Motor neuron (in vitro differentiated cells): ENCODE measurements around the gene KCNB1. TPM values are rescaled to one million over a fixed set of nuclear protein-coding genes. Genes with fewer than 3 reads are reported as not detected.

Source experiments
- ATAC-seq, 8 experiments: fragments of 200-7000 bp; cut with Tn5 transposase; replicated peaks in 6 of 8; 2 replicates each; pipeline ENCODE4 v1.8.0; 2021; ENCODE audit warnings: mild to moderate bottlenecking in 8 of 8, moderate library complexity in 8 of 8
- H3K27ac ChIP-seq, 2 donors: fragments of 250-450 bp; sonication (Bioruptor Pico); 2 replicates each; pipeline ENCODE4 v1.9.0; 2021; ENCODE audit warnings: antibody characterized with exemption in 2 of 2, mild to moderate bottlenecking in 2 of 2, moderate library complexity in 1 of 2
- H3K4me1 ChIP-seq, 2 donors: fragments of 250-450 bp; sonication (Bioruptor Pico); replicated peaks in 1 of 2; 2 replicates each; pipeline ENCODE4 v1.6.1; 2021; ENCODE audit warnings: antibody characterized with exemption in 2 of 2, mild to moderate bottlenecking in 2 of 2, moderate library complexity in 1 of 2
- H3K4me3 ChIP-seq, 5 donors: fragments of 250-450 bp; sonication (Bioruptor Pico); 2 replicates each; pipeline ENCODE4 v1.9.0; 2021; ENCODE audit warnings: antibody characterized with exemption in 5 of 5, mild to moderate bottlenecking in 5 of 5, moderate library complexity in 4 of 5
- WGBS, 10 experiments: fragments of 450-650 bp; shearing (Covaris generic); methylation state at CpG; one replicate each; pipeline ENCODE4 v1.0.0; 2022; 5-methylcytosine and 5-hydroxymethylcytosine counted together
- in situ Hi-C, 9 experiments: fragments of 400-800 bp; cut with MboI; loops; one replicate each; pipeline ENCODE4 v1.15.0; 2021; ENCODE audit warnings: low sequenced_read_pairs in 9 of 9, low pct_unique_long_range_greater_than_20kb in 2 of 9; ENCODE audit not compliant: unreplicated experiment in 9 of 9
- total RNA-seq, 8 experiments: library from RNA; unstranded; fragments of 300-600 nt; gene quantifications; 2 replicates each; pipeline versions ENCODE4 v1.2.3 to v1.2.4, GENCODE V29; 2022

Gene KCNB1
- total RNA-seq, 8 experiments from 2014 or later: 0.58 to 11.5 (median 3.1) TPM

- no peak for ATAC-seq
- Histone ChIP-seq H3K4me1 (no peaks in the 10 kb centered on the region), H3K4me3 (no peak overlapping the region), H3K27ac (no peak overlapping the region)
- in situ Hi-C loops: no loop called here
- 34 to 90% (median 77%) methylated on average over 1 to 8 of the region's 9 CpGs; no CpG with 5 or more reads in 1 of the 10 experiments for WGBS, 10 experiments
Measured at GRCh38 chr20:49461894-49462620, 20.4 kb downstream of the KCNB1 start.

- no peaks in the 10 kb centered on the region for H3K4me1 ChIP-seq
- 60 to 100% (median 78%) methylated on average over 1 to 4 of the region's 5 CpGs; no CpG with 5 or more reads in 3 of the 10 experiments for WGBS, 10 experiments
- no peak overlapping the region for H3K4me3 ChIP-seq
- in situ Hi-C loops: no loop called here
- no peak overlapping the region for H3K27ac ChIP-seq
- no peak for ATAC-seq
Measured at GRCh38 chr20:49460916-49461315, 21.6 kb downstream of the KCNB1 start.

GRCh38 chr20:49460131-49460530, 22.3 kb downstream of the KCNB1 start:
- Histone ChIP-seq H3K27ac (no peak overlapping the region), H3K4me1 (no peaks in the 10 kb centered on the region), H3K4me3 (no peak overlapping the region)
- WGBS, 10 experiments: 7 to 100% (median 76%) methylated on average over 1 to 6 of the region's 6 CpGs; no CpG with 5 or more reads in 1 of the 10 experiments
- in situ Hi-C loops: no loop called here
- ATAC-seq: no peak

- WGBS, 10 experiments: 20 to 100% (median 70%) methylated on average over 1 to 6 of the region's 6 CpGs; no CpG with 5 or more reads in 3 of the 10 experiments
- H3K4me1 ChIP-seq: no peaks in the 10 kb centered on the region
- H3K27ac ChIP-seq: no peak overlapping the region
- ATAC-seq: no peak
- H3K4me3 ChIP-seq: no peak overlapping the region
- in situ Hi-C loops: no loop called here
Measured at GRCh38 chr20:49459684-49460083, 22.8 kb downstream of the KCNB1 start.

GRCh38 chr20:49457444-49457843, 25.0 kb downstream of the KCNB1 start:
- no peak overlapping the region for H3K4me3 ChIP-seq
- ATAC-seq: no peak
- WGBS, 10 experiments: 0 to 73% (median 54%) methylated on average over 1 of the region's 1 CpG; no CpG with 5 or more reads in 4 of the 10 experiments
- no peak overlapping the region for H3K27ac ChIP-seq
- H3K4me1 ChIP-seq: no peaks in the 10 kb centered on the region
- in situ Hi-C loops: no loop called here

GRCh38 chr20:49456646-49457045, 25.8 kb downstream of the KCNB1 start:
- H3K4me1 ChIP-seq: no peaks in the 10 kb centered on the region
- H3K4me3 ChIP-seq: no peak overlapping the region
- in situ Hi-C loops: no loop called here
- H3K27ac ChIP-seq: no peak overlapping the region
- WGBS, 10 experiments: 73 to 83% (median 78%) methylated on average over 1 to 5 of the region's 6 CpGs; no CpG with 5 or more reads in 7 of the 10 experiments
- ATAC-seq: no peak

- in situ Hi-C loops: no loop called here
- 50 to 100% (median 67%) methylated on average over 1 to 6 of the region's 6 CpGs; no CpG with 5 or more reads in 3 of the 10 experiments for WGBS, 10 experiments
- Histone ChIP-seq H3K4me3 (no peak overlapping the region), H3K4me1 (peaks cover 0 to 5% of the 10 kb centered on the region in 2 donors), H3K27ac (no peak overlapping the region)
- ATAC-seq: no peak
Measured at GRCh38 chr20:49455691-49456090, 26.8 kb downstream of the KCNB1 start.

GRCh38 chr20:49452011-49452482, 30.4 kb downstream of the KCNB1 start:
- H3K4me1 ChIP-seq: peaks cover 22 to 27% of the 10 kb centered on the region in 2 donors
- in situ Hi-C loops: no loop called here
- H3K4me3 ChIP-seq: no peak overlapping the region
- WGBS, 10 experiments: 20 to 88% (median 70%) methylated on average over 2 to 6 of the region's 9 CpGs; no CpG with 5 or more reads in 3 of the 10 experiments
- ATAC-seq: no peak
- no peak overlapping the region for H3K27ac ChIP-seq

- 0 to 73% (median 46%) methylated on average over 1 to 12 of the region's 14 CpGs; no CpG with 5 or more reads in 3 of the 10 experiments for WGBS, 10 experiments
- Histone ChIP-seq H3K4me3 (no peak overlapping the region), H3K27ac (peak overlapping the region; percentile 32 to 47), H3K4me1 (peaks cover 34 to 35% of the 10 kb centered on the region in 2 donors)
- in situ Hi-C loops: no loop called here
- peak in 6 of 8 experiments; percentile 13 to 89 (median 85) for ATAC-seq
Measured at GRCh38 chr20:49450281-49450721, 32.2 kb downstream of the KCNB1 start.

GRCh38 chr20:49448917-49449316, 33.6 kb downstream of the KCNB1 start:
- peaks cover 38 to 42% of the 10 kb centered on the region in 2 donors for H3K4me1 ChIP-seq
- 64 to 100% (median 83%) methylated on average over 1 to 5 of the region's 6 CpGs; no CpG with 5 or more reads in 3 of the 10 experiments for WGBS, 10 experiments
- ATAC-seq: no peak
- no peak overlapping the region for H3K4me3 ChIP-seq
- no peak overlapping the region for H3K27ac ChIP-seq
- in situ Hi-C loops: no loop called here

- Histone ChIP-seq H3K4me1 (peaks cover 38 to 42% of the 10 kb centered on the region in 2 donors), H3K4me3 (no peak overlapping the region), H3K27ac (no peak overlapping the region)
- in situ Hi-C loops: no loop called here
- 7 to 80% (median 60%) methylated on average over 1 to 5 of the region's 5 CpGs; no CpG with 5 or more reads in 3 of the 10 experiments for WGBS, 10 experiments
- peak; percentile 11 to 53 (median 41) for ATAC-seq
Measured at GRCh38 chr20:49447946-49448809, 34.3 kb downstream of the KCNB1 start.

GRCh38 chr20:49447364-49447763, 35.1 kb downstream of the KCNB1 start:
- Histone ChIP-seq H3K4me1 (peaks cover 38 to 42% of the 10 kb centered on the region in 2 donors), H3K27ac (no peak overlapping the region), H3K4me3 (no peak overlapping the region)
- in situ Hi-C loops: no loop called here
- 20 to 100% (median 84%) methylated on average over 1 to 5 of the region's 6 CpGs; no CpG with 5 or more reads in 4 of the 10 experiments for WGBS, 10 experiments
- ATAC-seq: no peak

- Histone ChIP-seq H3K4me1 (peaks cover 38 to 42% of the 10 kb centered on the region in 2 donors), H3K4me3 (no peak overlapping the region), H3K27ac (no peak overlapping the region)
- ATAC-seq: peak; percentile 39 to 71 (median 44)
- in situ Hi-C loops: no loop called here
- 0 to 40% (median 8%) methylated on average over 1 to 2 of the region's 5 CpGs; no CpG with 5 or more reads in 7 of the 10 experiments for WGBS, 10 experiments
Measured at GRCh38 chr20:49446808-49447207, 35.7 kb downstream of the KCNB1 start.
